Astrocyte of the spinal cord (primary cell): ENCODE results near the gene NOL4L.

Source experiments
- DNase-seq: peaks from one replicate; pipeline ENCODE4 v3.0.0; 2011; ENCODE audit warnings: low read depth, low spot score
- H3K4me3 ChIP-seq: 2 replicates; pipeline ENCODE4 v1.5.1; 2011; ENCODE audit warnings: low read depth, mild to moderate bottlenecking, low read length, moderate library complexity
- in situ Hi-C: cut with HindIII; loops from 2 replicates; pipeline ENCODE4 v1.10.0; 2017; ENCODE audit warnings: low sequenced_read_pairs
- TF ChIP-seq, protein P1 (sequence below): IDR thresholded peaks from 2 replicates; pipeline ENCODE4 v1.5.1; 2012; ENCODE audit warnings: low read depth, mild to moderate bottlenecking, low read length, inconsistent platforms

Gene NOL4L

DNA sequence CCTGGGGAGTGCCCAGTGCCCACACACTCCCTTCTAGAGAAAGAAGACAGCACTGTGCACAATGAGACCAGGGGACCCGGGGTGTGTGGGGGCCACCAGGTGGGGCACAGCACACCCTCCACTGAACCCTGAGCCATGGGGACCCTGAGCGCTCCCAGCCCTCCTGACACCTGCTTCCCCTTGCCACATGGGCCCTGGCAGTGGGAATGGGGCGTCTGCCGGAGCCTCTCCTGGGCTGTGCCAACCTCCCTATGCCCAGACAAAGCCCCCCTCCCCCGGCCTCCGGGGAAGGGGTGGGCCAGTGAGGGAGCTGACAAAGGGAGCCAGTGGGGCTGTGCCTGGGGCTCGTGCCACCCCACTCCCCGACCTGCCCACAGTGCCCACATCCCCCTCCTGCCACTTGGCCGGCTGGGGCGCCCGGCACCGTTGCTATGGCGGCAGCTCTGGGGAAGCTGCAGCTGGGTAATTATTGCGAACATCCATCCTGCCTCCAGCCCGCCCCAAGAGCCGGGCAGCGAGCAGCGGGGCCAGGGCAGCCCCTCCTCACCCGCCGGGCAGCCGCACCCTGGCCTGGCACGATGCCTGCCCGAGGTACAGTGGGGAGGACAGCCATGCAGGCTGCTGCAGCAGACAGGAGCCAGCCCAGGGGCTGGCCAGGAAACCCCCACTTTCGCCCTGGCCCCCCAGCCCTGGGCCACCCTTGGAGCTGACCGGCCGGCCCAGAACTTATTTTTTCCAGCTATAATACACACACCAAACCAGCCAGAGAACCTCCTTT is 41.9 kb upstream of the NOL4L start:
- TF ChIP-seq, protein P1, sequence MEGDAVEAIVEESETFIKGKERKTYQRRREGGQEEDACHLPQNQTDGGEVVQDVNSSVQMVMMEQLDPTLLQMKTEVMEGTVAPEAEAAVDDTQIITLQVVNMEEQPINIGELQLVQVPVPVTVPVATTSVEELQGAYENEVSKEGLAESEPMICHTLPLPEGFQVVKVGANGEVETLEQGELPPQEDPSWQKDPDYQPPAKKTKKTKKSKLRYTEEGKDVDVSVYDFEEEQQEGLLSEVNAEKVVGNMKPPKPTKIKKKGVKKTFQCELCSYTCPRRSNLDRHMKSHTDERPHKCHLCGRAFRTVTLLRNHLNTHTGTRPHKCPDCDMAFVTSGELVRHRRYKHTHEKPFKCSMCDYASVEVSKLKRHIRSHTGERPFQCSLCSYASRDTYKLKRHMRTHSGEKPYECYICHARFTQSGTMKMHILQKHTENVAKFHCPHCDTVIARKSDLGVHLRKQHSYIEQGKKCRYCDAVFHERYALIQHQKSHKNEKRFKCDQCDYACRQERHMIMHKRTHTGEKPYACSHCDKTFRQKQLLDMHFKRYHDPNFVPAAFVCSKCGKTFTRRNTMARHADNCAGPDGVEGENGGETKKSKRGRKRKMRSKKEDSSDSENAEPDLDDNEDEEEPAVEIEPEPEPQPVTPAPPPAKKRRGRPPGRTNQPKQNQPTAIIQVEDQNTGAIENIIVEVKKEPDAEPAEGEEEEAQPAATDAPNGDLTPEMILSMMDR: no peak
- no peak for DNase-seq
- in situ Hi-C loops: no loop called here
- no peak overlapping the region for H3K4me3 ChIP-seq

DNA sequence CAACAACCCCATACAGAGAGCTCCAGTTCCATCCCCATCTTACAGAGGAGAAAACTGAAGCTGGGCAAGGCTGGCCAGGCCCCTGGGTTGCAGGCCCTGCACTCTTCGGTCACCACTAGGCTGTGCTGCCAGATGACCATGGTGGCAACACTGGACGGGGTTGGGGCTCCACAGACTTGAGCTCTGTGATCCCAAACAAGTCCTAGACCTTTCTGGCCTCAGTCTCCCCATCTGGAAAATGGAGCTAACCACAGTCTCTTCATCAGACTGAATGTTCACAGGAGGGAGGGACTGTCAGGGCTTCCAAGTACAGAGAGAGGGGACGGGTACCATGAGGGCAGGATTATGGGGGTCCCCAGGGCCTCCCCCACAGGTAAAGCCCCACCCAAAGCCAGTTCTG is 41.3 kb upstream of the NOL4L start:
- TF ChIP-seq, protein P1: no peak
- DNase-seq: no peak
- H3K4me3 ChIP-seq: no peak overlapping the region
- in situ Hi-C loops: no loop called here

DNA sequence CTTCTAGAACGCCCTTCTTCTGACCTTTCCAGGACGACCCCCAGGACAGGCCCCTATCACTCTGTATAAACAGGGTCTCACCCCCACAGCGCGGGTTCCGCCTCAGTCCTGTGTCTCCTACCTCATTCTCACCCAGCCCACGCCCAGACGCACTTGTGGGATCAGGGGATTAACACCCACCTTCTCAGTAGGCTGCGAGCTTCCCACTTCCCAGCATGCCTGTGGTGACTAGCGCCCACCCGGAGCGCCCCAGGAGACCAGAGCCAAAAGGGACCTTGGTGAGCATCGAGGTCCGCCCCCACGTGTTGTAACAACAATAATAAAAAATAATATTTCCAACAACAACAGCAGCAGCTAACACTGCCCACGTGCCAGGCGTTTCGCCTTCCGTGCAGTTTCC is 40.9 kb upstream of the NOL4L start:
- no peak overlapping the region for H3K4me3 ChIP-seq
- TF ChIP-seq, protein P1: no peak
- no peak for DNase-seq
- in situ Hi-C loops: no loop called here

DNA sequence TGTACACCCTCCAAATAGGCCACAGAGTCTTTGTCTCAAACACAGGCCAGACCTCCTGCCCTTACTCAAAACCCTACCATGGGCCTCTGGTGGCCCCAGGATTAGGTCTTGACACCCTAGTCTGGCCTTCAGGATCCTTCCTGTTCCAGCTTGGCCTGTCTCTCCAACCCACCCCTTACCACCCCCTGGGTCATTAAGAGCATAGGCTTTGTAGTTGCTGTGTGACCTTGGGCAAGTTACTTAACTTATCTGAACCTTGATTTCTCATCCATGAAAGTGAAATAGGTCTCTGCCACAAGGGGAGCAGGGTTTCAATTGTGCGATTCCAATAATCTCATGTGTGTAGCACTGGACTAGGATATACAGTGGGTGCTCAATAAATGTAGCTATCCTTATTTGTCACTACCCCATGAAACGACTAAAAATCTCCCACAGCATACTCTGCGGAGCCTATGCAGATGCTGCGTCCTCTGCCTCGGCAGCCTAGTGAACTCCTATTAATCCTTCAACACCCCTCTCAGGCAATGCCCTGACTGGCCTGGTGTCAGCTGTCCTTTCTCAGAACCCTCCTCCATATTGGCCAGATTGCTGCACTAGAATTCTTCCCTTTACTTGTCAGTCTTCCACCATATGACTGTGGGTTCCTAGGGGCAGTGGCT is 39.7 kb upstream of the NOL4L start:
- TF ChIP-seq, protein P1: no peak
- H3K4me3 ChIP-seq: no peak overlapping the region
- in situ Hi-C loops: no loop called here
- no peak for DNase-seq

DNA sequence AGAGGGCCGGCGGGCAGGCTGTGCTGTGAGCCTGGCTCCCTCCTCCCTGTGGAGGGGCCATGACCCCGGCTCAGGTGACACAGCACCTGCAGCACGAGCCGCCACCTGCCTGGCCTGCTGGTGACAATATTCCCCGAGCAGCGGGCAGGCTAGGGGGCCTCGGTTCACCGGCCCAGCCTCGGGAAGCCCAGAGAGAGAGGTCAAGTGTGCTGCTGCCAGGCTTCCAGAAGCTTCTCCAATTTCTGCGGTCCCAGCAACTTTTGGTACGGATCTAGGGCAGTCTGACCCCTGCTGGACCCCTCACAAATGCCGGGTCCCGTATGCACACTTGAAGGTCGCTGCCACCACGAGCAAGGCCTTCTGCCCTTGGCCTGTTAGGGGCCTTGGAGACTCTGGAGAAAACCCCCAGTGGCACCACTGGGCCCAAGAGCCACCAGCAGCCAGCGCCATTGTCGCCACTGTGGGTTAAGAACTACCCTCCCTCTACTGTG is 38.6 kb upstream of the NOL4L start:
- DNase-seq: no peak
- in situ Hi-C loops: no loop called here
- no peak overlapping the region for H3K4me3 ChIP-seq

DNA sequence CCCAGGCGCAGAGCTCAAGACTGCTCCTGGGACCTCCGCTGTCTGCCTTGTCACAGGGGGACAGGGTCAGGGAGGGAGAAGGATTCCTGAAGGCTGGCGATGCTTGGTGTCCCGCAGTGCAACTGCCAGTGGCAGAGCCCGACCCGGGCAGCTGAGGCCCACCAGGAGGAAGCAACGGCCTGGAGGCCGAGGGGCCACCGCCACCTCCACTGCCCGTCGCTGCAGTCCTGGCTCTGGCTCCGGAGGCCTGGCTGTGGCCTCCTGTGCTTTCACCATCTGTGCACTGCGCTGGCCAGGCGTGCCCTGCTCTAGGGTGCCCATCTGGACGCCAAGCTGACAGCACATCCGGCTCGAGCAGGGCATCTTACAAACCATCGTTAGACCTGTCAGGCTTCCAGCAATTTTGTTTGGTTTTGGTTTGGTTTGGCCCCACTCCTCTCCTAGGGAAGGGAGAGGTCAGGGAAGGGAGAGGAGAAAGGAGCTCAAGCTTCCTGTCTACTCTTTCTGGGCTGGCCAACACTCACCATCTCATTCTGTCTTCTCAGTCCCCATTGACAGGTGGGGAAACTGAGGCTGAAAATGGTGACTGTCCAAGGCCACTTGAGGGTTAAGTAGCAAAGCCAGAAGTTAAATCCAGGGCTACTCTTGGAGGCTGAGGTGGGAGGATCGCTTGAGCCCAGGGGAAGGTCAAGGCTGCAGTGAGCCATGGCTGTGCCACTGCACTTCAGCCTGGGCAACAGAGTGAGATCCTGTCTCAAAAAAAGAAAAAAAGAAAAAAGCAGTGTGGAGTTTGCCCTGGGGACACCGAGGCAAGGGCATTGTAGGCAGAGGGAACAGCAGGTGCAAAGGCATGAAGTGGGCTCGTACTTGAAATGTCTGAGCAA is 37.7 kb upstream of the NOL4L start:
- no peak overlapping the region for H3K4me3 ChIP-seq
- in situ Hi-C loops: no loop called here
- TF ChIP-seq, protein P1: no peak
- no peak for DNase-seq

More for the DNA sequence above, 38.6 kb upstream of the NOL4L start:
- TF ChIP-seq, protein P1: no peak
